ENCODE results near the gene OR5D18. TPM values are rescaled to one million over a fixed set of nuclear protein-coding genes. Genes with fewer than 3 reads are reported as not detected.

OR5D18 gene
- not detected for total RNA-seq

DNA sequence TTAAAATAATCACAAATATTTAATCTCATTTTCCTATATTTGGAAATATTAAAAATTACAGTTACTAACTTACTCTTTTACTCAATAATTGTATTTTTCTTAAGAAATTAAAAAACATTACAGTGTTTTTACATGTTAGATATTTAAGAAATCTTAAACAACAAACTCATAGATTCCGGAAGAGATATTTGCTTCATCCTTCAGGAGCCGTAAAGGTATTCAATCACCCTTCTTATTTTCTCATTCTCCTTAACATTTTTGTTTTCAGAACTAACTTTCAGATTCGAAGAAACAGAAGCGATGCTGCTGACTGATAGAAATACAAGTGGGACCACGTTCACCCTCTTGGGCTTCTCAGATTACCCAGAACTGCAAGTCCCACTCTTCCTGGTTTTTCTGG is at the start of gene OR5D18:
TSS of gene OR5D18 (plus strand) at position 301 of the 400 bp plus-strand sequence. CDS start at position 301, 0 bp downstream.
- TF ChIP-seq EP300 (IDR thresholded peaks at IDR 0.05): no peak
- TF ChIP-seq, protein P1, sequence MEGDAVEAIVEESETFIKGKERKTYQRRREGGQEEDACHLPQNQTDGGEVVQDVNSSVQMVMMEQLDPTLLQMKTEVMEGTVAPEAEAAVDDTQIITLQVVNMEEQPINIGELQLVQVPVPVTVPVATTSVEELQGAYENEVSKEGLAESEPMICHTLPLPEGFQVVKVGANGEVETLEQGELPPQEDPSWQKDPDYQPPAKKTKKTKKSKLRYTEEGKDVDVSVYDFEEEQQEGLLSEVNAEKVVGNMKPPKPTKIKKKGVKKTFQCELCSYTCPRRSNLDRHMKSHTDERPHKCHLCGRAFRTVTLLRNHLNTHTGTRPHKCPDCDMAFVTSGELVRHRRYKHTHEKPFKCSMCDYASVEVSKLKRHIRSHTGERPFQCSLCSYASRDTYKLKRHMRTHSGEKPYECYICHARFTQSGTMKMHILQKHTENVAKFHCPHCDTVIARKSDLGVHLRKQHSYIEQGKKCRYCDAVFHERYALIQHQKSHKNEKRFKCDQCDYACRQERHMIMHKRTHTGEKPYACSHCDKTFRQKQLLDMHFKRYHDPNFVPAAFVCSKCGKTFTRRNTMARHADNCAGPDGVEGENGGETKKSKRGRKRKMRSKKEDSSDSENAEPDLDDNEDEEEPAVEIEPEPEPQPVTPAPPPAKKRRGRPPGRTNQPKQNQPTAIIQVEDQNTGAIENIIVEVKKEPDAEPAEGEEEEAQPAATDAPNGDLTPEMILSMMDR (IDR thresholded peaks at IDR 0.05): no peak
- 81% methylated on average over 5 of the region's 5 CpGs for WGBS
- Histone ChIP-seq H3K36me3 (no peaks in the 10 kb centered on the region), H3K4me1 (no peaks in the 10 kb centered on the region), H3K27ac (replicated peaks in 1 of 4) (no peak within 1 kb of the TSS), H3K4me3 (no peak within 1 kb of the TSS), H3K9me3 (no peaks in the 10 kb centered on the region), H3K27me3 (no peaks in the 10 kb centered on the region)
- intact Hi-C loops (cut with DNase I): no loop called here
- no peak for DNase-seq (ENCODE audit: extremely low spot score)

- Histone ChIP-seq H3K9me3 (peaks cover 0 to 5% (median 0%) of the 10 kb centered on the region in 4 donors), H3K4me1 (no peaks in the 10 kb centered on the region)
Measured at GRCh38 chr11:55773138-55773537, 46.3 kb upstream of the OR5D18 start, which contains the start of gene OR5D13. OR5D13 (plus strand) TSS chr11:55773438; CDS start chr11:55773438, 0 bp downstream.

DNA sequence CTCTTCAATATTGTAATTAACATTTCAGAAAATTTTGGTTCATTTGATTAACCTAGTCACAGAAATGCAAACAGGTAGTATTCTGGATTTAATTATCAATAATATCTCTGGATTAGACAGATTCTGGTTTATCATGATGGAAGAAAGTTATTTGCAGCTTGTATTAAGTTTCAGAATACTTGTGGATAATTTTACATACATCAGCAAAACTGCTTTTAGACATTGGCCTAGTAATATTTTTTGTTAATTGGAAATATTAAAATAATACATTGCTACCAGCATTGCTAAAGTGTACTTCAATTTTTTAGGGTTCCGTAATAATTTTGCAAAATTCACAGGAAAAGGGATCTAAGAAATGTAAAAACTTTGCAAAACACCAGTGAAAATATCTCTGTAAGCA is 27.8 kb upstream of the OR5D18 start:
- H3K4me1 ChIP-seq: no peaks in the 10 kb centered on the region
- TF ChIP-seq, protein P1 (IDR thresholded peaks at IDR 0.05): no peak
- no peak for TF ChIP-seq POLR2AphosphoS5 (IDR thresholded peaks at IDR 0.05)
- TF ChIP-seq EP300 (IDR thresholded peaks at IDR 0.05): no peak
- no peak for TF ChIP-seq POLR2A (IDR thresholded peaks at IDR 0.05; ENCODE audit: low read depth)
- no peak overlapping the region for H3K27ac ChIP-seq (replicated peaks in 1 of 4)
- intact Hi-C loops (cut with DNase I): no loop called here
- no peaks in the 10 kb centered on the region for H3K27me3 ChIP-seq
- WGBS: 77% methylated on average over 1 of the region's 1 CpG
- H3K4me3 ChIP-seq: no peak overlapping the region
- no peaks in the 10 kb centered on the region for H3K9me3 ChIP-seq
- DNase-seq (ENCODE audit: extremely low spot score): no peak
- no peaks in the 10 kb centered on the region for H3K36me3 ChIP-seq

More at GRCh38 chr11:55773138-55773537, 46.3 kb upstream of the OR5D18 start, which contains the start of gene OR5D13:
- TF ChIP-seq EP300 (IDR thresholded peaks at IDR 0.05) (no peak), POLR2AphosphoS5 (IDR thresholded peaks at IDR 0.05) (no peak), POLR2A (IDR thresholded peaks at IDR 0.05; ENCODE audit: low read depth) (no peak)
- TF ChIP-seq, protein P1 (IDR thresholded peaks at IDR 0.05): no peak
- no peaks in the 10 kb centered on the region for H3K27me3 ChIP-seq
- H3K4me3 ChIP-seq: no peak within 1 kb of the TSS
- H3K36me3 ChIP-seq: no peaks in the 10 kb centered on the region
- no peak for DNase-seq (ENCODE audit: extremely low spot score)
- intact Hi-C loops (cut with DNase I): no loop called here
- no peak within 1 kb of the TSS for H3K27ac ChIP-seq (replicated peaks in 1 of 4)

GRCh38 chr11:55793321-55793720 is 26.1 kb upstream of the OR5D18 start:
- 48% methylated on average over 2 of the region's 2 CpGs for WGBS
- no peak overlapping the region for H3K27ac ChIP-seq (replicated peaks in 1 of 4)
- H3K9me3 ChIP-seq: no peaks in the 10 kb centered on the region
- intact Hi-C loops (cut with DNase I): no loop called here
- DNase-seq (ENCODE audit: extremely low spot score): no peak
- H3K4me3 ChIP-seq: no peak overlapping the region
- TF ChIP-seq POLR2A (IDR thresholded peaks at IDR 0.05; ENCODE audit: low read depth) (no peak), EP300 (IDR thresholded peaks at IDR 0.05) (no peak), POLR2AphosphoS5 (IDR thresholded peaks at IDR 0.05) (no peak)
- TF ChIP-seq, protein P1 (IDR thresholded peaks at IDR 0.05): no peak
- no peaks in the 10 kb centered on the region for H3K27me3 ChIP-seq
- H3K4me1 ChIP-seq: no peaks in the 10 kb centered on the region
- H3K36me3 ChIP-seq: no peaks in the 10 kb centered on the region

DNA sequence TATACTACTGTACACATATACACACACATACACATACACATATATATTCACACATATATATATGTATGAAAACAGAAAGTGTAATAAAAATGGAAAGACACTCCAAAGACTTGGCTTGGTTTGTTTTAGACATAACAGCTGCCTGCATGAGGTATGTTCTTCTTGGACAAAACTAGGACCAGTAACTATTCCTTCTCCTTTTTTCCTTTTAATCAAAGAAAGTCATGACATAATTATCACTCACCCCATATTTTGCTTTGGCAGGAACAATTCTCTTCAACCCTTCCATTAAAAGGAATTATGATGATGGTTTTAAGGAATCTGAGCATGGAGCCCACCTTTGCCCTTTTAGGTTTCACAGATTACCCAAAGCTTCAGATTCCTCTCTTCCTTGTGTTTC is 24.2 kb upstream of the OR5D18 start, which contains the start of gene OR5D14:
TSS of gene OR5D14 (plus strand) at position 301 of the 400 bp plus-strand sequence. CDS start at position 301, 0 bp downstream.
- Histone ChIP-seq H3K9me3 (no peaks in the 10 kb centered on the region), H3K27me3 (no peaks in the 10 kb centered on the region), H3K4me3 (no peak within 1 kb of the TSS), H3K4me1 (no peaks in the 10 kb centered on the region), H3K27ac (replicated peaks in 1 of 4) (no peak within 1 kb of the TSS), H3K36me3 (no peaks in the 10 kb centered on the region)
- DNase-seq (ENCODE audit: extremely low spot score): no peak
- intact Hi-C loops (cut with DNase I): no loop called here
- TF ChIP-seq, protein P1 (IDR thresholded peaks at IDR 0.05): no peak
- no peak for TF ChIP-seq EP300 (IDR thresholded peaks at IDR 0.05)
- no peak for TF ChIP-seq POLR2AphosphoS5 (IDR thresholded peaks at IDR 0.05)
- no peak for TF ChIP-seq POLR2A (IDR thresholded peaks at IDR 0.05; ENCODE audit: low read depth)

All from esophagus muscularis mucosa (tissue), 4 donors.